Osteocyte (in vitro differentiated cells): ENCODE data around the gene TMEM132C. TPM values are rescaled to one million over a fixed set of nuclear protein-coding genes. Genes with fewer than 3 reads are reported as not detected.

Source experiments
- DNase-seq: peaks from one replicate; pipeline ENCODE4 v3.0.0; 2021; ENCODE audit warnings: mixed read lengths; ENCODE audit not compliant: unreplicated experiment; ENCODE audit errors: extremely low spot score
- H3K27ac Mint-ChIP-seq: one replicate; pipeline ENCODE4 v1.8.0; 2021; ENCODE audit warnings: mild to moderate bottlenecking, mixed read lengths; ENCODE audit not compliant: unreplicated experiment
- H3K27me3 Mint-ChIP-seq: one replicate; pipeline ENCODE4 v1.8.0; 2021; ENCODE audit warnings: mixed read lengths; ENCODE audit not compliant: unreplicated experiment
- H3K36me3 Mint-ChIP-seq: one replicate; pipeline ENCODE4 v1.8.0; 2021; ENCODE audit warnings: mixed read lengths; ENCODE audit not compliant: unreplicated experiment
- H3K4me1 Mint-ChIP-seq: one replicate; pipeline ENCODE4 v1.8.0; 2021; ENCODE audit warnings: mixed read lengths; ENCODE audit not compliant: unreplicated experiment
- H3K4me3 Mint-ChIP-seq: one replicate; pipeline ENCODE4 v1.8.0; 2021; ENCODE audit warnings: mild to moderate bottlenecking, moderate library complexity, mixed read lengths; ENCODE audit not compliant: unreplicated experiment
- H3K9me3 Mint-ChIP-seq: one replicate; pipeline ENCODE4 v1.8.0; 2021; ENCODE audit warnings: mixed read lengths; ENCODE audit not compliant: unreplicated experiment
- total RNA-seq: library from RNA; stranded (reverse); gene quantifications from 2 replicates; pipeline ENCODE4 v1.2.1, GENCODE V29; 2021
- TF ChIP-seq, protein P1 (sequence below): fragments of 200-600 bp; sonication (generic); IDR thresholded peaks from 2 replicates; pipeline ENCODE4 v1.5.0; 2021; ENCODE audit warnings: antibody characterized with exemption, mild to moderate bottlenecking, moderate library complexity

The TMEM132C gene
- total RNA-seq, 1 donor from 2014 or later: not detected

DNA sequence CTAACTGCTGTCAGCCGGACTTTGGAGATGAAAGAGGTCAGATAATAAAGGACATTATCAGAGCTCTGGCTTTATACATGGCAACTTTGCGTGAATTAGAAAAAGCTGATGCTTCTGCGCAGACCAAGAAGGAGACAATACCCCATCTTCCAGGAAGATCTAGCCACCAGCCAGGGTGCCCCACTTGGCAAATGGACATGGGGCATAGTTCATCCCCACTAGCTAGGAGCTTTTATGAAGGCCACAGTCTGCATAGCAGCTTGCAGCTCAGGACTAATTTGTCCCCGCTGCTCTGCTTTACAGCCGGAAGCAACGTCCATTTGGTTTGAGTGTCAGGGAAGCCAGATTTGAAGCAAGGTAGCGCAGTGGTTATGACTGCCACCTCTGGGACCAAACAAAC, 101.0 kb downstream of the TMEM132C start:
- Mint-ChIP-seq H3K4me3 (no peak overlapping the region), H3K4me1 (no peaks in the 10 kb centered on the region), H3K36me3 (no peaks in the 10 kb centered on the region), H3K27ac (no peak overlapping the region), H3K27me3 (no peaks in the 10 kb centered on the region), H3K9me3 (peaks cover 18% of the 10 kb centered on the region)
- TF ChIP-seq, protein P1, sequence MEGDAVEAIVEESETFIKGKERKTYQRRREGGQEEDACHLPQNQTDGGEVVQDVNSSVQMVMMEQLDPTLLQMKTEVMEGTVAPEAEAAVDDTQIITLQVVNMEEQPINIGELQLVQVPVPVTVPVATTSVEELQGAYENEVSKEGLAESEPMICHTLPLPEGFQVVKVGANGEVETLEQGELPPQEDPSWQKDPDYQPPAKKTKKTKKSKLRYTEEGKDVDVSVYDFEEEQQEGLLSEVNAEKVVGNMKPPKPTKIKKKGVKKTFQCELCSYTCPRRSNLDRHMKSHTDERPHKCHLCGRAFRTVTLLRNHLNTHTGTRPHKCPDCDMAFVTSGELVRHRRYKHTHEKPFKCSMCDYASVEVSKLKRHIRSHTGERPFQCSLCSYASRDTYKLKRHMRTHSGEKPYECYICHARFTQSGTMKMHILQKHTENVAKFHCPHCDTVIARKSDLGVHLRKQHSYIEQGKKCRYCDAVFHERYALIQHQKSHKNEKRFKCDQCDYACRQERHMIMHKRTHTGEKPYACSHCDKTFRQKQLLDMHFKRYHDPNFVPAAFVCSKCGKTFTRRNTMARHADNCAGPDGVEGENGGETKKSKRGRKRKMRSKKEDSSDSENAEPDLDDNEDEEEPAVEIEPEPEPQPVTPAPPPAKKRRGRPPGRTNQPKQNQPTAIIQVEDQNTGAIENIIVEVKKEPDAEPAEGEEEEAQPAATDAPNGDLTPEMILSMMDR: no peak
- no peak for DNase-seq

DNA sequence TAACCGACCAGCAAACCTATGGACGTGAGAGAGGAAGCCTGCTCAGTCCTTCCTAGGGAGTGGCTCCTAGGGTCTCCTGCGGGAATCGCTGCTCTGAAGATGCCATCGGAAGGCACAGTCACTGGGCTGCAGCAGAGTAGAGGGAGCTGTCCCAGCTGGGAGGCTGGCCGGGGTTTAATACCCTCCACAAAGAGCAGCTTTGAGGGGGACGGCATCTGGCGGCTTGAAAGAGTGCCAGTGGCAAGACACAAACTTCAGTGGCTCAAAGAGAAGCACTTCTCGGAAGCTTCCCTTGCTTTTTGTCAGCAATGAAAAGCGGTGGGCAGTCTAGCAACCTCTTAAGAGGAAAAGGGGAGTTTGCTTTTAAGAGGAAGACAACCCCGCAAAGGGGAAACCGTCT, 114.6 kb downstream of the TMEM132C start:
- H3K4me1 Mint-ChIP-seq: no peaks in the 10 kb centered on the region
- H3K9me3 Mint-ChIP-seq: peaks cover 13% of the 10 kb centered on the region
- DNase-seq: no peak
- no peaks in the 10 kb centered on the region for H3K27me3 Mint-ChIP-seq
- H3K27ac Mint-ChIP-seq: no peak overlapping the region
- H3K36me3 Mint-ChIP-seq: no peaks in the 10 kb centered on the region
- TF ChIP-seq, protein P1: no peak
- H3K4me3 Mint-ChIP-seq: no peak overlapping the region

DNA sequence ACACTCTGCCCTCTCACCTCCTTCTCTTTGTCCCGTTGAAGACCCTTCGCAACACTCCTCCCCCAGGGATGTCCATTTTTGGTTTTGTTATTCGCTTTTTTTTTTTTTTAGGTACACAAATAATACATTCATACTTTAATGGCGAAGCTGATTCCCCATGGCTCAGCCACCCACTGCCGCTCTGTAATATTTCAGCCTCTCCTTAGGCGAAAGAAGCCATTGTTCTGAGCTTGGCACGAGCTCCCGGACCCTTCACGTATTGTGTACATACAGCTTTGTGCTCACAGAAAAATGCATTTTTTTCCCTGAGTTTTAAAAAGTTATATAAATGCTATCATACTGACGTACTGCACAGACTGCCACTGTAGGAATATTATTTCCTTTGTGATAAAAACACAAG, 115.0 kb downstream of the TMEM132C start:
- Mint-ChIP-seq H3K27me3 (no peaks in the 10 kb centered on the region), H3K36me3 (no peaks in the 10 kb centered on the region), H3K9me3 (peaks cover 11% of the 10 kb centered on the region), H3K4me3 (no peak overlapping the region), H3K4me1 (no peaks in the 10 kb centered on the region), H3K27ac (no peak overlapping the region)
- no peak for DNase-seq
- TF ChIP-seq, protein P1: no peak

DNA sequence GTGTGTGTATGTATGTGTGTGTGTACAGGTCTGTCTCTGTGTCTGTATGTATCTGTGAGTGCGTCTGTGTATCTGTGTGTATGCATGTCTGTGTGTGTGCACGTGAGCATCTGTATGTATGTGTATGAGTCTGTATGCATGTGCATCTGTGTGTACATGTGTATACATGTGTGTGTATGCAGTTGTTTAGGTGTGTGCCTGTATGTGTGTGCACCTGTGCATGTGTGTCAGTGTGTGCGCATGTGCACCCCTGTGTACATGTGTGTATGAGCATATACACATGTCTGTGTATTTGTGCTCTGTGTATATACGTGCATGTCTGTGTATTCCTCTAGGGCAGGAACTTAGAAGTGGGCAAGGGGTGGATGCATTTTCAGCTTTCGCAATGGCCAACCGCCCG, 116.0 kb downstream of the TMEM132C start:
- Mint-ChIP-seq H3K4me3 (no peak overlapping the region), H3K4me1 (no peaks in the 10 kb centered on the region), H3K27ac (no peak overlapping the region), H3K9me3 (peaks cover 9% of the 10 kb centered on the region), H3K36me3 (no peaks in the 10 kb centered on the region), H3K27me3 (no peaks in the 10 kb centered on the region)
- TF ChIP-seq, protein P1: no peak
- DNase-seq: no peak

DNA sequence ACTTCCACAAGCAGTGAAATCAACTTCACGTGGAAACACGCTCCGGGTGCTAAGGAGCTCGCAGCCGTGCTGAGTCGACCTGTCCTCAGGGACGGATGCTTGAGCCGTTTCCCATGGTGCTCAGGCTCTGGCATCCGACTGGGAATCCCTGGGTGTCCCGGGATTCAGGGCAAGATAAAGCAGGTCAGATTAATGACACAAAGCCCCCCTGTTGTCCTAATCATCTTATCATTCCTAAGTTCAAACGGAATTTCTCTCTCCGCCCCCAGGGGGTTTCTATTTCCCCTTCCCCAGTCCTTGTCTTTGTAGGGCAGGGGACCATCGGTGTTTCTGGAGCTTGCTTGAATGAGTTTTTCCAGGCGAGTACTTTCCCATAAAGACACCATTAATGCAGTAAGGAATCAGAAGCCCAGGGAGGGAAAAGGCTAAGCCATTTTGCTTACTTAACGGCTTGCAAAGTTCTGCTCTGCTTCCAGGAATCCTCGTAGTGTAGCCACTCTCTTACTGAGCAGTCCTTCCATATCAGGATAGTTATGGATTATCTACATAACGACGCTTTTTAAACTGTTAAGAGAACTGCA, 116.5 kb downstream of the TMEM132C start:
- TF ChIP-seq, protein P1: no peak
- no peak overlapping the region for H3K4me3 Mint-ChIP-seq
- DNase-seq: no peak
- H3K27ac Mint-ChIP-seq: no peak overlapping the region
- H3K27me3 Mint-ChIP-seq: no peaks in the 10 kb centered on the region
- H3K36me3 Mint-ChIP-seq: no peaks in the 10 kb centered on the region
- H3K4me1 Mint-ChIP-seq: no peaks in the 10 kb centered on the region
- H3K9me3 Mint-ChIP-seq: peaks cover 9% of the 10 kb centered on the region
